Endodermal cell (in vitro differentiated cells): ENCODE data around the gene COL9A3. TPM values are rescaled to one million over a fixed set of nuclear protein-coding genes. Genes with fewer than 3 reads are reported as not detected.

ENCODE experiments used
- DNase-seq: peaks from one replicate; pipeline ENCODE4 v3.0.0-alpha.2; 2017
- H3K27ac ChIP-seq: 2 replicates; pipeline ENCODE4 v1.5.1; 2013; ENCODE audit warnings: mild to moderate bottlenecking, low read depth, low read length, moderate library complexity
- H3K27me3 ChIP-seq: 2 replicates; pipeline ENCODE4 v1.6.1; 2013; ENCODE audit warnings: mild to moderate bottlenecking, low read length, moderate library complexity; ENCODE audit not compliant: insufficient read depth, control insufficient read depth, poor library complexity, severe bottlenecking
- H3K36me3 ChIP-seq: 2 replicates; pipeline ENCODE4 v1.7.0; 2013; ENCODE audit warnings: mild to moderate bottlenecking, low read length, moderate library complexity; ENCODE audit not compliant: control insufficient read depth, insufficient read depth
- H3K4me1 ChIP-seq: one replicate; pipeline ENCODE4 v1.7.0; 2013; ENCODE audit warnings: low read length; ENCODE audit not compliant: control insufficient read depth, insufficient read depth
- H3K4me3 ChIP-seq: 2 replicates; pipeline ENCODE4 v1.5.1; 2013; ENCODE audit warnings: mild to moderate bottlenecking, low read length, moderate library complexity
- H3K9ac ChIP-seq: 2 replicates; pipeline ENCODE4 v1.6.1; 2013; ENCODE audit warnings: mild to moderate bottlenecking, low read length, moderate library complexity; ENCODE audit not compliant: poor library complexity, severe bottlenecking; ENCODE audit errors: extremely low read depth
- H3K9me3 ChIP-seq: 2 replicates; pipeline ENCODE4 v1.6.1; 2013; ENCODE audit warnings: mild to moderate bottlenecking, low read length, moderate library complexity; ENCODE audit not compliant: control insufficient read depth
- H3K27ac Mint-ChIP-seq: 2 replicates; pipeline ENCODE4 v1.8.0; 2020; ENCODE audit warnings: mixed read lengths
- H3K27me3 Mint-ChIP-seq: 2 replicates; pipeline ENCODE4 v1.8.0; 2021; ENCODE audit warnings: mild to moderate bottlenecking, mixed read lengths; ENCODE audit not compliant: insufficient read depth
- H3K36me3 Mint-ChIP-seq: 2 replicates; pipeline ENCODE4 v1.8.0; 2020; ENCODE audit warnings: low read depth, mixed read lengths
- H3K4me1 Mint-ChIP-seq: 2 replicates; pipeline ENCODE4 v1.8.0; 2020; ENCODE audit warnings: mixed read lengths
- H3K4me3 Mint-ChIP-seq: 2 replicates; pipeline ENCODE4 v1.8.0; 2020; ENCODE audit warnings: mild to moderate bottlenecking, moderate library complexity, mixed read lengths
- H3K9me3 Mint-ChIP-seq: 2 replicates; pipeline ENCODE4 v1.8.0; 2020; ENCODE audit warnings: mild to moderate bottlenecking, mixed read lengths
- CTCF ChIP-seq: fragments of 200-600 bp; sonication (generic); conservative IDR thresholded peaks from 2 replicates; pipeline ENCODE4 v1.5.0; 2021; ENCODE audit warnings: antibody characterized with exemption, mild to moderate bottlenecking
- WGBS, 2 experiments: methylation state at CpG; one replicate each; pipeline versions ENCODE4 v1.1.5 to v1.1.7; 2013; ENCODE audit warnings: missing lambda C conversion rate in 2 of 2, mixed read lengths in 1 of 2; ENCODE audit not compliant: insufficient coverage in 1 of 2, insufficient read length in 1 of 2; 5-methylcytosine and 5-hydroxymethylcytosine counted together
- total RNA-seq, 2 donors: library from RNA; stranded (reverse); fragmentation: NEBNext Ultra II Directional in 1 of 2; extraction: Animal tissue kit (Norgen Biotek cat#: 25700) in 1 of 2; gene quantifications; 2 replicates in 1 of 2; 3 replicates in 1 of 2; pipeline ENCODE4 v1.2.1, GENCODE V29; 2021

Gene COL9A3
- total RNA-seq, 2 donors from 2014 or later = 48.9 to 133 TPM

GRCh38 chr20:62890444-62890843 is 73.6 kb downstream of the COL9A3 start:
- no peak for TF ChIP-seq CTCF
- H3K36me3 ChIP-seq = peaks cover 96% of the 10 kb centered on the region
- no peaks in the 10 kb centered on the region for H3K27me3 ChIP-seq
- 96% methylated on average over 7 of the region's 7 CpGs for WGBS, 2 experiments
- Mint-ChIP-seq H3K27me3 (no peaks in the 10 kb centered on the region), H3K4me1 (no peaks in the 10 kb centered on the region), H3K9me3 (no peaks in the 10 kb centered on the region), H3K4me3 (no peak overlapping the region), H3K36me3 (peaks cover 93% of the 10 kb centered on the region), H3K27ac (peak overlapping the region; percentile 10)
- H3K4me3 ChIP-seq = no peak overlapping the region
- H3K4me1 ChIP-seq = no peaks in the 10 kb centered on the region
- H3K9ac ChIP-seq = no peak overlapping the region
- no peak overlapping the region for H3K27ac ChIP-seq
- H3K9me3 ChIP-seq = no peaks in the 10 kb centered on the region
- DNase-seq = no peak

Other genes starting within 250 kb of the COL9A3 start
- gene SLCO4A1, start 174.5 kb upstream of the COL9A3 start, total RNA-seq = 1 to 10 TPM; 2.9 to 5.0 TPM
- gene NTSR1, start 108.2 kb upstream of the COL9A3 start, total RNA-seq = under 1 TPM; 0.11 to 0.62 TPM
- gene MRGBP, start 20.6 kb upstream of the COL9A3 start, total RNA-seq = 10 to 100 TPM; 14.3 to 18.7 TPM
- 10 to 100 TPM; 28.1 to 28.5 TPM for gene OGFR, start 12.2 kb upstream of the COL9A3 start, total RNA-seq
- 10 to 100 TPM; 15.8 to 17.4 TPM for gene TCFL5, start 44.8 kb downstream of the COL9A3 start, total RNA-seq
- gene DIDO1, start 109.5 kb downstream of the COL9A3 start, total RNA-seq = 10 to 100 TPM; 53.5 to 68.3 TPM
- gene GID8, start 121.1 kb downstream of the COL9A3 start, total RNA-seq = 10 to 100 TPM; 51.5 to 52.1 TPM
- gene SLC17A9, start 135.7 kb downstream of the COL9A3 start, total RNA-seq = 10 to 100 TPM in 1 of 2 donors, 1 to 10 TPM in 1; 8.9 to 10.2 TPM
- gene BHLHE23, start 189.9 kb downstream of the COL9A3 start, total RNA-seq = not detected